GM18507 (cell line): ENCODE results near the gene FAM83C.

Experiments
- DNase-seq: peaks from one replicate; pipeline ENCODE4 v3.0.0; 2011; ENCODE audit warnings: low read depth; ENCODE audit not compliant: insufficient read length; ENCODE audit errors: extremely low spot score
- FAIRE-seq: peaks from 2 replicates; lab custom pipeline; 2011; peaks lifted over from hg19 to GRCh38; lab: Jason Lieb, UNC

The FAM83C gene

DNA sequence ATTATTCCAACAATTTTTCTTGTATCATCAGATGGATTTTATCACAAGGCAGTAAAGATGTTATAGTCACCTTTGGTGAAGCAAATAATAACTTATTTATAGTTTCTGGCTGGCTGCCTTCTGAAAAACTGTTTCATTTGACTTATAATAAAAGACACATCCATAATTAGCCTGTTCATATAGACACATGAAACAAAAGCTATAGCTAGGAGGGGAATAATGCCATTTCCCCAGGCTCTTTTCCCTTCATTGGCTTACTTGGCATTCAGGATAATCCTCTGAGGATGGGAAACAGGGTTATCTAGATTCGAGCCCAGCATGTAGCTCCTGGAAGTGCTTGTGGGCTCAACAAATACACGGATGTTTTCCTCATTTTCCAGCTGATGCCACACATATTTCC, 48.2 kb downstream of the FAM83C start:
- no peak for FAIRE-seq
- no peak for DNase-seq

GRCh38 chr20:35243317-35243716, 48.9 kb downstream of the FAM83C start:
- DNase-seq (no peak), FAIRE-seq (no peak)

DNA sequence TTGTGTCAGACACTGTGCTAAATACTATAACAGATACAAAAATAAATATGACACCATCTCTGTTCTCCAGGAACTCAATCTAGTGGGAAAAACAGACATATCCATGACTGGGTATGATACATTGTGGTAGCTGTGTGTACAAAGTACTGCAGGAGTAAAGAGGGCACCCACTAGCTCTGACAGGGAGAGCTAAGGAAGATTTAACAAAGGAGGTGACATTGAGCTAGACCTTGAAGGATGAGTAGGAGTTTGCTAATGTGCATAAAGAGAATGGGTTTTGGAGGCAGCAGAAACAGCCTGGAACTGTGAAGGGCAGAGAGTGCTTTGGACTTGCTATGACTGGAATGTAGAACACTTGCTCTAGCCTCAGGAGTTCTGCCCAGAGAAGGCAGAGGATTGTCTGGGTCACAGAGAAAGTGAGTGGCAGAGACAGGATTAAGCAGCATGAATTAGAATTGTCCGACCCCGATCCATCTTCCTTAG, 51.4 kb downstream of the FAM83C start:
- DNase-seq (no peak), FAIRE-seq (no peak)

- DNase-seq (no peak), FAIRE-seq (no peak)
Measured at GRCh38 chr20:35240083-35240810, 52.0 kb downstream of the FAM83C start.

GRCh38 chr20:35238735-35239134, 53.5 kb downstream of the FAM83C start:
- no peak for FAIRE-seq
- no peak for DNase-seq

- FAIRE-seq, result no peak
Measured at GRCh38 chr20:35238170-35238569, 54.1 kb downstream of the FAM83C start.

DNA sequence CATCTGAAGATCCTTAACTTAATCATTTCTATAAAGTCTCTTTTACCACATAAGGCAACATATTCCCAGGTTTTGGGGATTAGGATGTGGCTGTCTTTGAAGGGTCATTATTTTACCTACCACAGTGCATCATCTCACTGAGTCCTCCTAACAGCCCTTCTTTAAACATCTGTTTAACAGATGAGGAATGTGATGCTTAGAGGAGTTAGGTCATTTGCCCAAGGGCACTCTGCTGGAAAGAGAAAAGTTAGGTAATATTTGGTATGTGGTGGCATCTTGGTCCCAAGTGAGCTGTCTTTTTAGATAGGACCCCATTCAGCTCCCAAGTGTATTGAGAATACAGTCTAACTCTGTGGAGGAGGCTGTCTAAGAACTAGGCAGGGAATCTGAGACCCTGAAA, 54.7 kb downstream of the FAM83C start:
- FAIRE-seq (no peak), DNase-seq (no peak)

More at GRCh38 chr20:35238170-35238569, 54.1 kb downstream of the FAM83C start:
- DNase-seq, result no peak

GRCh38 chr20:35235881-35236280, 56.3 kb downstream of the FAM83C start:
- no peak for FAIRE-seq
- DNase-seq, result no peak
